ENCODE data around the gene ZBP1. TPM values are rescaled to one million over a fixed set of nuclear protein-coding genes. Genes with fewer than 3 reads are reported as not detected.
A peak's percentile ranks its signal among the peaks of the same experiment; 100 is the strongest.

Gene ZBP1
- total and polyA plus RNA-seq, 3 donors from 2014 or later = 0.31 to 0.66 TPM; not detected in 1

GRCh38 chr20:57654998-57655808 lies 35.0 kb upstream of the ZBP1 start:
- intact Hi-C loops (cut with DNase I; ENCODE audit: low total_unique reads) = loop anchor here (5.0 to 10.0 kb wide), 2 partner anchors 430 to 522 kb away; no protein-coding TSS in a partner anchor

GRCh38 chr20:57654363-57654997 lies 34.3 kb upstream of the ZBP1 start:
- intact Hi-C loops (cut with DNase I; ENCODE audit: low total_unique reads) = loop anchor here (10.0 kb wide), 1 partner anchor 430 kb away; no protein-coding TSS in a partner anchor
- Histone ChIP-seq H3K27me3 (no peaks in the 10 kb centered on the region), H3K36me3 (ENCODE audit: low read depth, missing control alignments) (no peaks in the 10 kb centered on the region), H3K9me3 (no peaks in the 10 kb centered on the region), H3K4me3 (no peak overlapping the region), H3K4me1 (no peaks in the 10 kb centered on the region), H3K27ac (no peak overlapping the region)
- TF ChIP-seq CTCF (IDR thresholded peaks at IDR 0.05) (peak; percentile 80 to 88 (median 84)), POLR2A (IDR thresholded peaks at IDR 0.05) (no peak)
- WGBS, 2 donors = 47 to 53% methylated on average over 11 to 12 of the region's 12 CpGs
- DNase-seq = peak; percentile 59

More at GRCh38 chr20:57654998-57655808, 35.0 kb upstream of the ZBP1 start:
- H3K36me3 ChIP-seq (ENCODE audit: low read depth, missing control alignments) = no peaks in the 10 kb centered on the region
- no peaks in the 10 kb centered on the region for H3K9me3 ChIP-seq
- H3K27ac ChIP-seq = no peak overlapping the region
- no peak overlapping the region for H3K4me3 ChIP-seq
- no peaks in the 10 kb centered on the region for H3K27me3 ChIP-seq
- H3K4me1 ChIP-seq = no peaks in the 10 kb centered on the region
- no peak for TF ChIP-seq POLR2A (IDR thresholded peaks at IDR 0.05)
- peak; percentile 10 for DNase-seq
- WGBS, 2 donors = 90 to 93% methylated on average over 20 to 22 of the region's 22 CpGs

- H3K9me3 ChIP-seq = no peaks in the 10 kb centered on the region
- no peak overlapping the region for H3K4me3 ChIP-seq
- no peak overlapping the region for H3K27ac ChIP-seq
- DNase-seq = no peak
- intact Hi-C loops (cut with DNase I; ENCODE audit: low total_unique reads) = loop anchor here (10.0 kb wide), 1 partner anchor 431 kb away; no protein-coding TSS in a partner anchor
- no peaks in the 10 kb centered on the region for H3K27me3 ChIP-seq
- WGBS, 2 donors = 67 to 77% methylated on average over 5 of the region's 5 CpGs
- TF ChIP-seq POLR2A (IDR thresholded peaks at IDR 0.05) = no peak
- no peak for TF ChIP-seq CTCF (IDR thresholded peaks at IDR 0.05)
- no peaks in the 10 kb centered on the region for H3K4me1 ChIP-seq
- no peaks in the 10 kb centered on the region for H3K36me3 ChIP-seq (ENCODE audit: low read depth, missing control alignments)
These were observed 33.7 kb upstream of the ZBP1 start for GRCh38 chr20:57653910-57654309.

- Histone ChIP-seq H3K4me3 (no peak overlapping the region), H3K9me3 (no peaks in the 10 kb centered on the region), H3K27me3 (no peaks in the 10 kb centered on the region), H3K36me3 (ENCODE audit: low read depth, missing control alignments) (no peaks in the 10 kb centered on the region), H3K27ac (no peak overlapping the region), H3K4me1 (no peaks in the 10 kb centered on the region)
- DNase-seq = peak; percentile 12
- 90 to 91% methylated on average over 7 to 8 of the region's 8 CpGs for WGBS, 2 donors
- TF ChIP-seq POLR2A (IDR thresholded peaks at IDR 0.05) (no peak), CTCF (IDR thresholded peaks at IDR 0.05) (no peak)
- intact Hi-C loops (cut with DNase I; ENCODE audit: low total_unique reads) = loop anchor here (10.0 kb wide), 1 partner anchor 431 kb away; no protein-coding TSS in a partner anchor
These were observed 33.3 kb upstream of the ZBP1 start for GRCh38 chr20:57653546-57653900.

Measured in testis (tissue), 3 donors.